Measurements from ENCODE around the gene EIF3L. TPM values are rescaled to one million over a fixed set of nuclear protein-coding genes. Genes with fewer than 3 reads are reported as not detected.

Gene EIF3L
- polyA plus RNA-seq, 1 donor from 2014 or later: 352 TPM

GRCh38 chr22:37892566-37893335, 43.5 kb downstream of the EIF3L start:
- Histone ChIP-seq H3K27ac (ENCODE audit: low read length) (no peak overlapping the region), H3K4me2 (ENCODE audit: low read length) (no peak overlapping the region), H3K27me3 (ENCODE audit: insufficient read depth, low read depth, low read length) (no peaks in the 10 kb centered on the region), H3K9me2 (ENCODE audit: insufficient read depth, low read length) (no peaks in the 10 kb centered on the region), H4K20me1 (ENCODE audit: insufficient read depth) (no peaks in the 10 kb centered on the region), H3K9me3 (ENCODE audit: low read length) (no peaks in the 10 kb centered on the region), H3K9ac (ENCODE audit: low read length) (no peak overlapping the region), H2AFZ (ENCODE audit: low read depth, low read length) (no peak overlapping the region), H3K79me2 (replicated peaks; ENCODE audit: insufficient read depth, low read length) (no peaks in the 10 kb centered on the region), H3K36me3 (ENCODE audit: insufficient read depth, low read length) (no peaks in the 10 kb centered on the region), H3F3A (ENCODE audit: insufficient read depth, low read length, poor library complexity, severe bottlenecking) (no peaks in the 10 kb centered on the region), H3K4me3 (ENCODE audit: low read length) (no peak overlapping the region)
- no peak for TF ChIP-seq SMC3 (conservative IDR thresholded peaks at IDR 0.05; ENCODE audit: poor library complexity)
- TF ChIP-seq CTCF (IDR thresholded peaks at IDR 0.05; ENCODE audit: poor library complexity, severe bottlenecking): no peak
- TF ChIP-seq MXI1 (conservative IDR thresholded peaks at IDR 0.05; ENCODE audit: poor library complexity, severe bottlenecking): no peak
- TF ChIP-seq, protein P1, sequence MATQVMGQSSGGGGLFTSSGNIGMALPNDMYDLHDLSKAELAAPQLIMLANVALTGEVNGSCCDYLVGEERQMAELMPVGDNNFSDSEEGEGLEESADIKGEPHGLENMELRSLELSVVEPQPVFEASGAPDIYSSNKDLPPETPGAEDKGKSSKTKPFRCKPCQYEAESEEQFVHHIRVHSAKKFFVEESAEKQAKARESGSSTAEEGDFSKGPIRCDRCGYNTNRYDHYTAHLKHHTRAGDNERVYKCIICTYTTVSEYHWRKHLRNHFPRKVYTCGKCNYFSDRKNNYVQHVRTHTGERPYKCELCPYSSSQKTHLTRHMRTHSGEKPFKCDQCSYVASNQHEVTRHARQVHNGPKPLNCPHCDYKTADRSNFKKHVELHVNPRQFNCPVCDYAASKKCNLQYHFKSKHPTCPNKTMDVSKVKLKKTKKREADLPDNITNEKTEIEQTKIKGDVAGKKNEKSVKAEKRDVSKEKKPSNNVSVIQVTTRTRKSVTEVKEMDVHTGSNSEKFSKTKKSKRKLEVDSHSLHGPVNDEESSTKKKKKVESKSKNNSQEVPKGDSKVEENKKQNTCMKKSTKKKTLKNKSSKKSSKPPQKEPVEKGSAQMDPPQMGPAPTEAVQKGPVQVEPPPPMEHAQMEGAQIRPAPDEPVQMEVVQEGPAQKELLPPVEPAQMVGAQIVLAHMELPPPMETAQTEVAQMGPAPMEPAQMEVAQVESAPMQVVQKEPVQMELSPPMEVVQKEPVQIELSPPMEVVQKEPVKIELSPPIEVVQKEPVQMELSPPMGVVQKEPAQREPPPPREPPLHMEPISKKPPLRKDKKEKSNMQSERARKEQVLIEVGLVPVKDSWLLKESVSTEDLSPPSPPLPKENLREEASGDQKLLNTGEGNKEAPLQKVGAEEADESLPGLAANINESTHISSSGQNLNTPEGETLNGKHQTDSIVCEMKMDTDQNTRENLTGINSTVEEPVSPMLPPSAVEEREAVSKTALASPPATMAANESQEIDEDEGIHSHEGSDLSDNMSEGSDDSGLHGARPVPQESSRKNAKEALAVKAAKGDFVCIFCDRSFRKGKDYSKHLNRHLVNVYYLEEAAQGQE (IDR thresholded peaks at IDR 0.05; ENCODE audit: borderline replicate concordance): no peak
- no peak for TF ChIP-seq EP300 (conservative IDR thresholded peaks at IDR 0.05; ENCODE audit: poor library complexity, severe bottlenecking)
- no peak for TF ChIP-seq POLR2AphosphoS5 (IDR thresholded peaks at IDR 0.05)
- TF ChIP-seq EZH2 (IDR thresholded peaks at IDR 0.05; ENCODE audit: borderline replicate concordance, insufficient read depth, low read length, poor library complexity, severe bottlenecking): no peak
- TF ChIP-seq TAF1 (IDR thresholded peaks at IDR 0.05; ENCODE audit: low read depth): no peak
- no peak for TF ChIP-seq RAD21 (conservative IDR thresholded peaks at IDR 0.05)

DNA sequence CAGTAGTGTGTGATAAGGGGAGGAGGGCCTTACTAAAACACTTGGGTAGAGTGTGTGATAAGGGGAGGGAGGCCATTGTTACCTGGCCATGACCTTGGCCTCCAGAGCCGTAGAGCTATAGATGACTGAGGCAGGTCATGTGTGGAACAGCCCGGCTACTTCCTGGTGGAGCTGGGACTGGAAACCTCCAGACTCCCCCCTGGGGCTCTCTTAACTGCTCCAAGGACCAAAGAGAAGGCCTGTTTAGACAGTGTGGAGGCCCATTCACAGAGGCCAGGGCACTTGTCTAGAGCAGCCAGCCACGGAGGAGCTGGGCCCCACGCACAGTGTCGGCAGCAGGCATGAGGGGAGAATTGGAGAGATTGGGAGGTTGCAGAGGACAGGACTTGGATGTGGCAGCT, 44.4 kb downstream of the EIF3L start:
- no peaks in the 10 kb centered on the region for H4K20me1 ChIP-seq (ENCODE audit: insufficient read depth)
- H3K27me3 ChIP-seq (ENCODE audit: insufficient read depth, low read depth, low read length): no peaks in the 10 kb centered on the region
- H2AFZ ChIP-seq (ENCODE audit: low read depth, low read length): no peak overlapping the region
- H3K36me3 ChIP-seq (ENCODE audit: insufficient read depth, low read length): no peaks in the 10 kb centered on the region
- H3K9ac ChIP-seq (ENCODE audit: low read length): no peak overlapping the region
- H3K4me3 ChIP-seq (ENCODE audit: low read length): no peak overlapping the region
- H3F3A ChIP-seq (ENCODE audit: insufficient read depth, low read length, poor library complexity, severe bottlenecking): no peaks in the 10 kb centered on the region
- no peaks in the 10 kb centered on the region for H3K79me2 ChIP-seq (replicated peaks; ENCODE audit: insufficient read depth, low read length)
- no peaks in the 10 kb centered on the region for H3K9me2 ChIP-seq (ENCODE audit: insufficient read depth, low read length)
- H3K9me3 ChIP-seq (ENCODE audit: low read length): no peaks in the 10 kb centered on the region
- no peak overlapping the region for H3K4me2 ChIP-seq (ENCODE audit: low read length)
- no peak overlapping the region for H3K27ac ChIP-seq (ENCODE audit: low read length)
- TF ChIP-seq MXI1 (conservative IDR thresholded peaks at IDR 0.05; ENCODE audit: poor library complexity, severe bottlenecking) (no peak), SMC3 (conservative IDR thresholded peaks at IDR 0.05; ENCODE audit: poor library complexity) (no peak), TAF1 (IDR thresholded peaks at IDR 0.05; ENCODE audit: low read depth) (no peak), EZH2 (IDR thresholded peaks at IDR 0.05; ENCODE audit: borderline replicate concordance, insufficient read depth, low read length, poor library complexity, severe bottlenecking) (no peak), CTCF (IDR thresholded peaks at IDR 0.05; ENCODE audit: poor library complexity, severe bottlenecking) (no peak)
- TF ChIP-seq, protein P1 (IDR thresholded peaks at IDR 0.05; ENCODE audit: borderline replicate concordance): no peak
